ENCODE results near the gene KCNJ16.

KCNJ16 gene

DNA sequence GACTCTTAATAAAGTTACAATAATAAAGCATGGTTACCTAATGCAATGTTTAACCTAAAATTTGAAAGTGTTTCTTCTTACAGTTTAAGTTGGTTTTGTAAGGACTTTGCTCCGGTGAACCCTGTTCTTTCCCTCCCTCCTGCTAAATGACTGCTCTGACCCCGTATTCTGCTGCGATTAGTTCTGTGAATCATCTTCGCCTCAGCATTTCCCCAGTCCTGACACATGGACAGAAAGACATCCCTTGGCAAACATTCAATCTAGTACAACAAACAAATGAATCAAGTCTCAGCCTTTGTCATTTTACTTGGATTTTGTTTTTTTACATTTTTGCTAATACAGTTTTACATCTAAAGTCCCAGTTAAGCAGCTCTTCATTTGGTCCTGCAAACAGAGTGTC lies 109.7 kb downstream of the KCNJ16 start:
- no peaks in the 10 kb centered on the region for H3K36me3 ChIP-seq (ENCODE audit: control insufficient read depth, insufficient read depth, low read length)
- no peaks in the 10 kb centered on the region for H3K9me3 ChIP-seq (ENCODE audit: control insufficient read depth, low read length)
- H3K27me3 ChIP-seq (ENCODE audit: control insufficient read depth, insufficient read depth, low read length): no peaks in the 10 kb centered on the region
- no peaks in the 10 kb centered on the region for H3K4me1 ChIP-seq (ENCODE audit: control insufficient read depth, insufficient read depth, low read length)
- no peak overlapping the region for H3K4me3 ChIP-seq (ENCODE audit: low read length)
- no peak overlapping the region for H3K9ac ChIP-seq (ENCODE audit: low read length)

Data from mucosa of stomach (tissue), 1 donor.